ENCODE data around the gene MAD1L1. TPM values are rescaled to one million over a fixed set of nuclear protein-coding genes. Genes with fewer than 3 reads are reported as not detected.

MAD1L1 gene
- total and polyA plus RNA-seq, 2 of the 4 experiments (the other 2 are of a cell fraction) = 29.0 to 40.9 TPM

DNA sequence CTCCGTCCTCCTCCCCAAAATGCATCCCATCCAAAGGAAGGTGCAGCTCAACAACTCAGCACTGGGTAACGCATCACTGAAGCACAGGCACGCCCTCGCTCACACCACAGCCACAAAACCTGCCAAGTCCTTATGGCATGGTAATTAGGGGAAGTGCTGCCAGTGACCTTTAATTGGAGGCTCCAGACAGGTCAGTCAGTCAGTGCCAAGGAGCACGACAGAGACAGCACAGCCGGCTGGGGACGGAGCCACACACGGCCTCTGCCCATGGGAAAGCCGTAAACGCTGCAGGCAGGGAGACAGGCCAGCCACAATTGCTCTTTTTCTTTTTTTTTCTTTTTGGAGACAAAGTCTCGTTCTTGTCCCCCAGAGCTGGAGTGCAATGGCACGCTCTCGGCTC lies 146.5 kb downstream of the MAD1L1 start:
- intact Hi-C loops (cut with micrococcal nuclease) = no loop called here
- CTCF ChIA-PET = no interaction called here

More for the DNA sequence above, 146.5 kb downstream of the MAD1L1 start:
- Histone ChIP-seq H3K27ac (ENCODE audit: insufficient read depth, low read length) (no peak overlapping the region), H3K9me3 (ENCODE audit: control insufficient read depth, insufficient read depth, low read length) (no peaks in the 10 kb centered on the region), H3K9ac (ENCODE audit: low read depth, low read length) (no peak overlapping the region), H3K14ac (replicated peaks; ENCODE audit: low read depth, low read length) (no peak overlapping the region), H4K91ac (ENCODE audit: insufficient read depth, low read depth, low read length) (no peak overlapping the region), H2BK5ac (ENCODE audit: low read depth, low read length, poor library complexity, severe bottlenecking) (no peak overlapping the region), H3K4ac (ENCODE audit: low read depth, low read length) (no peak overlapping the region), H3K4me1 (ENCODE audit: control insufficient read depth, insufficient read depth, low read length) (peaks cover 10% of the 10 kb centered on the region), H2BK15ac (ENCODE audit: low read depth, low read length) (no peak overlapping the region), H3K56ac (ENCODE audit: extremely low read depth, insufficient read depth, low read length) (no peak overlapping the region), H3K36me3 (ENCODE audit: control insufficient read depth, insufficient read depth, low read length) (no peaks in the 10 kb centered on the region; the same call in 1 of the 2 replicates), H2BK20ac (ENCODE audit: low read depth, low read length) (no peak overlapping the region), H3K4me3 (ENCODE audit: insufficient read depth, low read depth, low read length) (no peak overlapping the region), H4K8ac (ENCODE audit: low read depth in 2 of 2, low read length in 2 of 2) (no peak overlapping the region), H3K23ac (ENCODE audit: low read depth, low read length) (no peak overlapping the region), H3K4me2 (ENCODE audit: low read depth, low read length) (no peak overlapping the region), H4K20me1 (ENCODE audit: insufficient read depth, low read length) (no peaks in the 10 kb centered on the region), H3K79me1 (ENCODE audit: low read depth in 1 of 2, low read length in 2 of 2) (peaks cover 0 to 18% of the 10 kb centered on the region in 2 experiments; a peak in 2 of 4 replicates), H2AFZ (replicated peaks; ENCODE audit: low read length, poor library complexity) (no peak overlapping the region), H3K18ac (ENCODE audit: low read depth, low read length) (no peak overlapping the region), H2BK120ac (ENCODE audit: low read depth, low read length) (no peak overlapping the region), H4K5ac (ENCODE audit: low read depth, low read length) (no peak overlapping the region), H3K27me3 (ENCODE audit: control insufficient read depth, insufficient read depth, low read length) (no peaks in the 10 kb centered on the region), H2AK9ac (replicated peaks; ENCODE audit: low read depth, low read length, poor library complexity) (no peak overlapping the region), H2AK5ac (ENCODE audit: low read depth, low read length) (no peak overlapping the region), H3K9me1 (ENCODE audit: insufficient read depth, low read length) (peaks cover 17% of the 10 kb centered on the region)
- ATAC-seq (ENCODE audit: low read depth) = no peak
- in situ Hi-C loops (cut with MboI; ENCODE audit: low sequenced_read_pairs) = no loop called here
- DNase-seq = no peak
- no peak for TF ChIP-seq SMC3 (IDR thresholded peaks at IDR 0.05; ENCODE audit: low read depth, low read length)
- no peak for TF ChIP-seq FOS (IDR thresholded peaks at IDR 0.05; ENCODE audit: low read depth, low read length)
- no peak for TF ChIP-seq CEBPB (IDR thresholded peaks at IDR 0.05; ENCODE audit: low read depth, low read length)
- no peak for TF ChIP-seq NFE2L2 (IDR thresholded peaks at IDR 0.05; ENCODE audit: low read depth, low read length)
- TF ChIP-seq RCOR1 (IDR thresholded peaks at IDR 0.05; ENCODE audit: insufficient replicate concordance, low read length) = no peak
- no peak for TF ChIP-seq MAZ (IDR thresholded peaks at IDR 0.05; ENCODE audit: borderline replicate concordance, low read depth, low read length)
- TF ChIP-seq, protein P1, sequence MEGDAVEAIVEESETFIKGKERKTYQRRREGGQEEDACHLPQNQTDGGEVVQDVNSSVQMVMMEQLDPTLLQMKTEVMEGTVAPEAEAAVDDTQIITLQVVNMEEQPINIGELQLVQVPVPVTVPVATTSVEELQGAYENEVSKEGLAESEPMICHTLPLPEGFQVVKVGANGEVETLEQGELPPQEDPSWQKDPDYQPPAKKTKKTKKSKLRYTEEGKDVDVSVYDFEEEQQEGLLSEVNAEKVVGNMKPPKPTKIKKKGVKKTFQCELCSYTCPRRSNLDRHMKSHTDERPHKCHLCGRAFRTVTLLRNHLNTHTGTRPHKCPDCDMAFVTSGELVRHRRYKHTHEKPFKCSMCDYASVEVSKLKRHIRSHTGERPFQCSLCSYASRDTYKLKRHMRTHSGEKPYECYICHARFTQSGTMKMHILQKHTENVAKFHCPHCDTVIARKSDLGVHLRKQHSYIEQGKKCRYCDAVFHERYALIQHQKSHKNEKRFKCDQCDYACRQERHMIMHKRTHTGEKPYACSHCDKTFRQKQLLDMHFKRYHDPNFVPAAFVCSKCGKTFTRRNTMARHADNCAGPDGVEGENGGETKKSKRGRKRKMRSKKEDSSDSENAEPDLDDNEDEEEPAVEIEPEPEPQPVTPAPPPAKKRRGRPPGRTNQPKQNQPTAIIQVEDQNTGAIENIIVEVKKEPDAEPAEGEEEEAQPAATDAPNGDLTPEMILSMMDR (conservative IDR thresholded peaks at IDR 0.05; ENCODE audit: low read depth, low read length) = no peak
- TF ChIP-seq MXI1 (IDR thresholded peaks at IDR 0.05; ENCODE audit: borderline replicate concordance, low read depth, low read length) = no peak
- TF ChIP-seq RAD21 (IDR thresholded peaks at IDR 0.05; ENCODE audit: low read length) = no peak
- no peak for TF ChIP-seq POLR2A (IDR thresholded peaks at IDR 0.05; ENCODE audit: low read depth, low read length)
- TF ChIP-seq USF2 (IDR thresholded peaks at IDR 0.05; ENCODE audit: low read depth, low read length) = no peak
- TF ChIP-seq RFX5 (IDR thresholded peaks at IDR 0.05; ENCODE audit: low read depth, low read length) = no peak
- no peak for TF ChIP-seq MAFK (IDR thresholded peaks at IDR 0.05; ENCODE audit: low read depth, low read length)
- WGBS, 2 experiments (ENCODE audit: extremely low coverage in 2 of 2, insufficient read length in 1 of 2) = 81% methylated on average over 8 of the region's 13 CpGs; no CpG with 5 or more reads in 1 of the 2 experiments
- POLR2A ChIA-PET (ENCODE audit: unreplicated experiment) = no interaction called here
- no TSS peak for BruUV-seq (replicated peaks)
- dilution Hi-C loops (cut with HindIII; ENCODE audit: low sequenced_read_pairs, unreplicated experiment) = no loop called here
